ENCODE measurements around the gene PDZK1.
"Not testable (repeated sequence)": the region's sequence is repeated elsewhere in the genome, so short reads cannot be mapped to it uniquely, and the experiment has no call there.

DNA sequence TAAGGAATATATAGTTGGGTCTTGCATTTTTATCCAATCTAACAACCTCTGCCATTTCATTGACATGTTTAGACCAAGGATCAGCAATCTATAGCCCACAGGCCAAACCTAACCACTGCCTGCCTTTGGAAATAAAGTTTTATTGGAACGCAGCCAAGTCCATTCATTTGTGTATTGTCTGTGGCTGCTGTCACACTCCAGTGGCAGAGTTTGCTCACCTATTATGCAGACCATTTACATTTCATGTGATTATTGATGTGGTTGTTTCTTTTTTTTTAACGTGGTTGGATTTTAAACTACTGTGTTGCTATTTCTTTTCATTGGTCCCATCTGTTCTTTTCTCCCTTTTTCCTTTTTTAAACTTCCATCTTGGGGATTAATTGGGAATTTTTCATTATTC is 44.7 kb downstream of the PDZK1 start:
- TF ChIP-seq POLR2A (IDR thresholded peaks at IDR 0.05) = not testable (repeated sequence)
- TF ChIP-seq, protein P1, sequence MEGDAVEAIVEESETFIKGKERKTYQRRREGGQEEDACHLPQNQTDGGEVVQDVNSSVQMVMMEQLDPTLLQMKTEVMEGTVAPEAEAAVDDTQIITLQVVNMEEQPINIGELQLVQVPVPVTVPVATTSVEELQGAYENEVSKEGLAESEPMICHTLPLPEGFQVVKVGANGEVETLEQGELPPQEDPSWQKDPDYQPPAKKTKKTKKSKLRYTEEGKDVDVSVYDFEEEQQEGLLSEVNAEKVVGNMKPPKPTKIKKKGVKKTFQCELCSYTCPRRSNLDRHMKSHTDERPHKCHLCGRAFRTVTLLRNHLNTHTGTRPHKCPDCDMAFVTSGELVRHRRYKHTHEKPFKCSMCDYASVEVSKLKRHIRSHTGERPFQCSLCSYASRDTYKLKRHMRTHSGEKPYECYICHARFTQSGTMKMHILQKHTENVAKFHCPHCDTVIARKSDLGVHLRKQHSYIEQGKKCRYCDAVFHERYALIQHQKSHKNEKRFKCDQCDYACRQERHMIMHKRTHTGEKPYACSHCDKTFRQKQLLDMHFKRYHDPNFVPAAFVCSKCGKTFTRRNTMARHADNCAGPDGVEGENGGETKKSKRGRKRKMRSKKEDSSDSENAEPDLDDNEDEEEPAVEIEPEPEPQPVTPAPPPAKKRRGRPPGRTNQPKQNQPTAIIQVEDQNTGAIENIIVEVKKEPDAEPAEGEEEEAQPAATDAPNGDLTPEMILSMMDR (IDR thresholded peaks at IDR 0.05) = not testable (repeated sequence)
